Measurements from ENCODE around the gene TLCD3A.

Gene TLCD3A

DNA sequence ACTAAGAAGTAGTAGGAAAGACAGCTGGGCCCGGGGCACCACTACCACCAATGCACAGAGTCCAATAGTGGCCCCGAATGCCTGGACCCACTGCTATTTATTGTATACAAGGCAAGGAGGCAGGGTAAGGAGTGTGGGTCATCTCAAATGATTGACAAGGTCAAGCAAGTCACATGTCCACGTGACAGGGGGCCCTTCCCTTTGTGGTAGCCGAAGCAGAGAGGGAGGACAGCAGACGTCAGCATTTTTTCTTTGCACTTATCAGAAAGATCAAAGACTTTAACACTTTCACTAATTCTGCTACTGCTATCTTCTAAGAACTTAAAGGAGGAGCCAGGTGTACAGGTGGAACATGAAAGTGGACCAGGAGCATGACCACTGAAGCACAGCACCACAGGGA is 24.3 kb upstream of the TLCD3A start:
- Histone ChIP-seq H2AFZ (ENCODE audit: low read length) (no peak overlapping the region), H3K4me2 (ENCODE audit: low read length) (no peak overlapping the region), H3K9me3 (ENCODE audit: low read length) (no peaks in the 10 kb centered on the region), H3K4me1 (ENCODE audit: insufficient read depth, low read length, severe bottlenecking) (peaks cover 4% of the 10 kb centered on the region), H3K79me2 (ENCODE audit: insufficient read depth, low read length) (peaks cover 17% of the 10 kb centered on the region), H3K4me3 (ENCODE audit: low read depth, low read length, poor library complexity, severe bottlenecking) (no peak overlapping the region), H4K20me1 (ENCODE audit: insufficient read depth, low read length) (peaks cover 3% of the 10 kb centered on the region; the same call in 1 of the 2 replicates), H3K27me3 (ENCODE audit: insufficient read depth, low read length) (no peaks in the 10 kb centered on the region), H3K9me2 (ENCODE audit: low read depth, low read length) (no peaks in the 10 kb centered on the region), H3K9ac (ENCODE audit: low read length) (no peak overlapping the region), H3K27ac (ENCODE audit: low read depth, low read length, poor library complexity, severe bottlenecking) (no peak overlapping the region), H3F3A (ENCODE audit: insufficient read depth, low read length) (no peaks in the 10 kb centered on the region), H3K36me3 (ENCODE audit: insufficient read depth, low read length) (peaks cover 33% of the 10 kb centered on the region)
- TF ChIP-seq, protein P1, sequence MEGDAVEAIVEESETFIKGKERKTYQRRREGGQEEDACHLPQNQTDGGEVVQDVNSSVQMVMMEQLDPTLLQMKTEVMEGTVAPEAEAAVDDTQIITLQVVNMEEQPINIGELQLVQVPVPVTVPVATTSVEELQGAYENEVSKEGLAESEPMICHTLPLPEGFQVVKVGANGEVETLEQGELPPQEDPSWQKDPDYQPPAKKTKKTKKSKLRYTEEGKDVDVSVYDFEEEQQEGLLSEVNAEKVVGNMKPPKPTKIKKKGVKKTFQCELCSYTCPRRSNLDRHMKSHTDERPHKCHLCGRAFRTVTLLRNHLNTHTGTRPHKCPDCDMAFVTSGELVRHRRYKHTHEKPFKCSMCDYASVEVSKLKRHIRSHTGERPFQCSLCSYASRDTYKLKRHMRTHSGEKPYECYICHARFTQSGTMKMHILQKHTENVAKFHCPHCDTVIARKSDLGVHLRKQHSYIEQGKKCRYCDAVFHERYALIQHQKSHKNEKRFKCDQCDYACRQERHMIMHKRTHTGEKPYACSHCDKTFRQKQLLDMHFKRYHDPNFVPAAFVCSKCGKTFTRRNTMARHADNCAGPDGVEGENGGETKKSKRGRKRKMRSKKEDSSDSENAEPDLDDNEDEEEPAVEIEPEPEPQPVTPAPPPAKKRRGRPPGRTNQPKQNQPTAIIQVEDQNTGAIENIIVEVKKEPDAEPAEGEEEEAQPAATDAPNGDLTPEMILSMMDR (IDR thresholded peaks at IDR 0.05; ENCODE audit: low read length): no peak
- TF ChIP-seq EZH2 (IDR thresholded peaks at IDR 0.05; ENCODE audit: borderline replicate concordance, low read length): no peak

DNA sequence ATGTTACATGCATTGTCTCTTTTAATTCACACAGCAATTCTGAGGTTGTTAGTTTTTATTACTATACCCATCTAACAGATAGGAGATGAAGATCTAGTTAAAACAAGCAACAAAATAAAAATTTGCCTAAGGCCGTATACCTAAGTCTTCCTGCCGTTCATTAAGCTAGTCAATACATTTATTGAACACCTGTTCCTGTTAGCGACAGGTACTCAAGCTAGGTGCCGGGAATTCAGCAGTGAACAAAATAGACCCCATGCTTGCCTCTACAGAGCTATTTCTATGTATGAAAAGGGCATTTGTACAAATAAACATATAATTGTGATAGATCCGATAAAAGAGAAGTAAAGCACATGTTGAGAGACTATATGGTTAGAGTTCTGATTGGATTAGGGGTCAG is 14.3 kb upstream of the TLCD3A start:
- no peaks in the 10 kb centered on the region for H3K9me2 ChIP-seq (ENCODE audit: low read depth, low read length)
- no peaks in the 10 kb centered on the region for H3K9me3 ChIP-seq (ENCODE audit: low read length)
- no peaks in the 10 kb centered on the region for H3F3A ChIP-seq (ENCODE audit: insufficient read depth, low read length)
- no peak overlapping the region for H3K4me2 ChIP-seq (ENCODE audit: low read length)
- H3K27me3 ChIP-seq (ENCODE audit: insufficient read depth, low read length): no peaks in the 10 kb centered on the region
- H3K4me3 ChIP-seq (ENCODE audit: low read depth, low read length, poor library complexity, severe bottlenecking): no peak overlapping the region
- no peaks in the 10 kb centered on the region for H4K20me1 ChIP-seq (ENCODE audit: insufficient read depth, low read length)
- H3K27ac ChIP-seq (ENCODE audit: low read depth, low read length, poor library complexity, severe bottlenecking): no peak overlapping the region
- H2AFZ ChIP-seq (ENCODE audit: low read length): no peak overlapping the region
- no peaks in the 10 kb centered on the region for H3K36me3 ChIP-seq (ENCODE audit: insufficient read depth, low read length)
- H3K9ac ChIP-seq (ENCODE audit: low read length): no peak overlapping the region
- H3K4me1 ChIP-seq (ENCODE audit: insufficient read depth, low read length, severe bottlenecking): peaks cover 20% of the 10 kb centered on the region
- peaks cover 10% of the 10 kb centered on the region for H3K79me2 ChIP-seq (ENCODE audit: insufficient read depth, low read length)
- TF ChIP-seq EZH2 (IDR thresholded peaks at IDR 0.05; ENCODE audit: borderline replicate concordance, low read length): no peak
- TF ChIP-seq, protein P1 (IDR thresholded peaks at IDR 0.05; ENCODE audit: low read length): no peak

DNA sequence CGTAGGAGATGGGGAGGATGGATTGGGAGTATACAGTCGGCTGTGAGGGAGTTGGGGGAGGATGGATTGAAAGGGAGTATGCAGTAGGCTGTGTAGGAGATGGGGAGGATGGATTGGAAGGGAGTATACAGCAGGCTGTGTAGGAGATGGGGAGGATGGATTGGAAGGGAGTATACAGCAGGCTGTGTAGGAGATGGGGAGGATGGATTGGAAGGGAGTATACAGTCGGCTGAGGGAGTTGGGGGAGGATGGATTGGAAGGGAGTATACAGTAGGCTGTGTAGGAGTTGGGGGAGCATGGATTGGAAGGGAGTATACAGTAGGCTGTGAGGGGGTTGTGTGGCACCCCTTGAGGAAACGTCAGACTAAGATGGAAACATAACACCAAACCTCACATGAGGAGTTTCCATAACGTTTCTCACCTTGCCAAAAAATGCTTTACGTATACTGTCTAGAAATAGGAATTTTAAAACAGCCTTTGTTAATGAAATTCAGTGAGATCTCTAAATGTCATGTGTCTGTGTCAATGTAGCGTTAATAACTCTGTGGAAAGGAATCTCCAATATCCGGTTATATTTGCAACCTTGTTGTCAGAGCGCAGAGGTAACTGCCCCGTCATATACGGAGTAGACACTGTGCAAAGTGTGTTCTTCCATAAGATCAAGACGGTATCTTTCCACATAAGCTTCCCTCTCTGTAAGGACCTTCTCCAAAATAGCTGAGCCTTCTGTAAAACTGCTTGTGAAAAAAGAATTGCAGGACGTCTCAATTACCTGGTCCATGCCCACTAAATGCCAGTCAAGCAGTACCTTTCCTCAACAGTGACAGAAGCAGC is 11.5 kb upstream of the TLCD3A start:
- Histone ChIP-seq H3K36me3 (ENCODE audit: insufficient read depth, low read length) (no peaks in the 10 kb centered on the region; the same call in 1 of the 2 replicates), H4K20me1 (ENCODE audit: insufficient read depth, low read length) (no peaks in the 10 kb centered on the region), H3K27ac (ENCODE audit: low read depth, low read length, poor library complexity, severe bottlenecking) (no peak overlapping the region), H2AFZ (ENCODE audit: low read length) (no peak overlapping the region), H3K9me2 (ENCODE audit: low read depth, low read length) (no peaks in the 10 kb centered on the region), H3K4me3 (ENCODE audit: low read depth, low read length, poor library complexity, severe bottlenecking) (no peak overlapping the region), H3F3A (ENCODE audit: insufficient read depth, low read length) (no peaks in the 10 kb centered on the region), H3K9ac (ENCODE audit: low read length) (no peak overlapping the region), H3K79me2 (ENCODE audit: insufficient read depth, low read length) (no peaks in the 10 kb centered on the region), H3K4me1 (ENCODE audit: insufficient read depth, low read length, severe bottlenecking) (no peaks in the 10 kb centered on the region), H3K9me3 (ENCODE audit: low read length) (no peaks in the 10 kb centered on the region), H3K4me2 (ENCODE audit: low read length) (no peak overlapping the region), H3K27me3 (ENCODE audit: insufficient read depth, low read length) (no peaks in the 10 kb centered on the region)
- TF ChIP-seq, protein P1 (IDR thresholded peaks at IDR 0.05; ENCODE audit: low read length): no peak
- TF ChIP-seq EZH2 (IDR thresholded peaks at IDR 0.05; ENCODE audit: borderline replicate concordance, low read length): no peak
